ENCODE data around the gene FAM20A. TPM values are rescaled to one million over a fixed set of nuclear protein-coding genes. Genes with fewer than 3 reads are reported as not detected.
A peak's percentile ranks its signal among the peaks of the same experiment; 100 is the strongest.

The FAM20A gene
- total RNA-seq, 1 experiment from 2014 or later, result 0.11 TPM

DNA sequence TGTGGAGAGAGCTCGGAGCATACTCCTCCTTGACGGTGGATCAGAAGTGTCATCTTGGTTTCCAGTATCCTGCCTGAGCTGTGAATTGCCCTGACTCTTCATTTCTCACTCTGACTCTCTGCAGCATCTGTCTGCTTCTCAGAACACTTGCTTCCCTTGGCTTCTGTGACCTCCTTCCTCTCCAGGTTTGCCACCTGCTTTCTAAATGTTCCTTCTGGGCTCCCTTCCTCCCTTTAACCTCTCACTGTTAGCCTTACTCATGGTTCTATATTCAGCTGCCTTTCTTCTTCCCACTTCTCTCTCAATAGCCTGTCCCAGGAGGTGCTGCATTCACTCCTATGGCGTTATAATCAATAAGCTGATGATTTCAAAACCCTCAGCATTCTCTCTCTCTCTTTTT is 100.1 kb downstream of the FAM20A start:
- ATAC-seq, result no peak

DNA sequence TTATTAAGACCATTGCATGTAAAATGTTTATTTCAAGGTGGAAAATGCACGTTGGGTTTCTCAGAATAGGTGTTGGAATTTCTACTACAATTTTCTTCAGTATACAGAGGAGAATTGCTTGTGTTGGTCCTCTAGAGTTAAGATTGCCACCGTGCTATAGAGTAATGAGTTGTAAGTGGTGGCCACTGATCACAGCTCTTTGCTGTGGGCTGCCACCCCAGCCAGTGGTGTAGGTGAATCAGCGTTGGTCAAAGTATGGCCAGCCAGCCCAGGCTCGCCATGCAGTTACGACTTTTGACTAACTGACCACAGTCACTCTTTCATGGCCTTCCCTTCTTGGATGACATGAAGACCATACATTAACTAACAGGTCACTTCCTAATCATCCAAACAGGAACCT is 101.6 kb downstream of the FAM20A start:
- Histone ChIP-seq H3K27me3 (ENCODE audit: low read length) (no peaks in the 10 kb centered on the region), H3K4me1 (ENCODE audit: insufficient read depth, low read length) (no peaks in the 10 kb centered on the region), H3K9ac (ENCODE audit: low read length) (no peak overlapping the region), H3F3A (ENCODE audit: low read length, unreplicated experiment) (no peaks in the 10 kb centered on the region), H3K9me3 (ENCODE audit: low read length) (no peaks in the 10 kb centered on the region), H3K9me2 (replicated peaks; ENCODE audit: low read length) (no peaks in the 10 kb centered on the region), H3K36me3 (ENCODE audit: low read depth, low read length) (no peaks in the 10 kb centered on the region), H4K20me1 (ENCODE audit: low read length) (no peaks in the 10 kb centered on the region), H2AFZ (ENCODE audit: low read length) (no peak overlapping the region), H3K4me2 (ENCODE audit: low read length) (no peak overlapping the region), H3K79me2 (ENCODE audit: low read length) (no peaks in the 10 kb centered on the region), H3K4me3 (ENCODE audit: low read length) (no peak overlapping the region), H3K27ac (ENCODE audit: low read length) (no peak overlapping the region)
- ChIA-PET POLR2A (ENCODE audit: unreplicated experiment) (no interaction called here), CTCF (interaction anchor here (0.5 kb wide), 1 partner anchor 160 kb away, joined by 3 read pairs; no protein-coding TSS in a partner anchor)
- TF ChIP-seq EZH2phosphoT487 (IDR thresholded peaks at IDR 0.05; ENCODE audit: borderline replicate concordance, low read length), result no peak
- intact Hi-C loops (cut with micrococcal nuclease), result no loop called here
- no TSS peak for BruUV-seq (replicated peaks)
- peak; percentile 51 for ATAC-seq
- DNase-seq, result no peak

More for the DNA sequence above, 100.1 kb downstream of the FAM20A start:
- H3F3A ChIP-seq (ENCODE audit: low read length, unreplicated experiment), result no peaks in the 10 kb centered on the region
- H2AFZ ChIP-seq (ENCODE audit: low read length), result no peak overlapping the region
- TF ChIP-seq, protein P1, sequence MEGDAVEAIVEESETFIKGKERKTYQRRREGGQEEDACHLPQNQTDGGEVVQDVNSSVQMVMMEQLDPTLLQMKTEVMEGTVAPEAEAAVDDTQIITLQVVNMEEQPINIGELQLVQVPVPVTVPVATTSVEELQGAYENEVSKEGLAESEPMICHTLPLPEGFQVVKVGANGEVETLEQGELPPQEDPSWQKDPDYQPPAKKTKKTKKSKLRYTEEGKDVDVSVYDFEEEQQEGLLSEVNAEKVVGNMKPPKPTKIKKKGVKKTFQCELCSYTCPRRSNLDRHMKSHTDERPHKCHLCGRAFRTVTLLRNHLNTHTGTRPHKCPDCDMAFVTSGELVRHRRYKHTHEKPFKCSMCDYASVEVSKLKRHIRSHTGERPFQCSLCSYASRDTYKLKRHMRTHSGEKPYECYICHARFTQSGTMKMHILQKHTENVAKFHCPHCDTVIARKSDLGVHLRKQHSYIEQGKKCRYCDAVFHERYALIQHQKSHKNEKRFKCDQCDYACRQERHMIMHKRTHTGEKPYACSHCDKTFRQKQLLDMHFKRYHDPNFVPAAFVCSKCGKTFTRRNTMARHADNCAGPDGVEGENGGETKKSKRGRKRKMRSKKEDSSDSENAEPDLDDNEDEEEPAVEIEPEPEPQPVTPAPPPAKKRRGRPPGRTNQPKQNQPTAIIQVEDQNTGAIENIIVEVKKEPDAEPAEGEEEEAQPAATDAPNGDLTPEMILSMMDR (conservative IDR thresholded peaks at IDR 0.05; ENCODE audit: low read depth, low read length), result no peak
- TF ChIP-seq EZH2phosphoT487 (IDR thresholded peaks at IDR 0.05; ENCODE audit: borderline replicate concordance, low read length) (no peak), EZH2 (IDR thresholded peaks at IDR 0.05; ENCODE audit: low read length, unreplicated experiment) (no peak)
- no peak overlapping the region for H3K4me3 ChIP-seq (ENCODE audit: low read length)
- no peaks in the 10 kb centered on the region for H3K9me2 ChIP-seq (replicated peaks; ENCODE audit: low read length)
- H3K79me2 ChIP-seq (ENCODE audit: low read length), result no peaks in the 10 kb centered on the region
- no TSS peak for BruUV-seq (replicated peaks)
- ChIA-PET CTCF (no interaction called here), POLR2A (ENCODE audit: unreplicated experiment) (no interaction called here)
- H3K9ac ChIP-seq (ENCODE audit: low read length), result no peak overlapping the region
- intact Hi-C loops (cut with micrococcal nuclease), result no loop called here
- no peak overlapping the region for H3K27ac ChIP-seq (ENCODE audit: low read length)
- no peaks in the 10 kb centered on the region for H3K27me3 ChIP-seq (ENCODE audit: low read length)
- H3K4me2 ChIP-seq (ENCODE audit: low read length), result no peak overlapping the region
- DNase-seq, result no peak
- H3K36me3 ChIP-seq (ENCODE audit: low read depth, low read length), result no peaks in the 10 kb centered on the region
- no peaks in the 10 kb centered on the region for H4K20me1 ChIP-seq (ENCODE audit: low read length)
- H3K9me3 ChIP-seq (ENCODE audit: low read length), result no peaks in the 10 kb centered on the region
- no peaks in the 10 kb centered on the region for H3K4me1 ChIP-seq (ENCODE audit: insufficient read depth, low read length)

DNA sequence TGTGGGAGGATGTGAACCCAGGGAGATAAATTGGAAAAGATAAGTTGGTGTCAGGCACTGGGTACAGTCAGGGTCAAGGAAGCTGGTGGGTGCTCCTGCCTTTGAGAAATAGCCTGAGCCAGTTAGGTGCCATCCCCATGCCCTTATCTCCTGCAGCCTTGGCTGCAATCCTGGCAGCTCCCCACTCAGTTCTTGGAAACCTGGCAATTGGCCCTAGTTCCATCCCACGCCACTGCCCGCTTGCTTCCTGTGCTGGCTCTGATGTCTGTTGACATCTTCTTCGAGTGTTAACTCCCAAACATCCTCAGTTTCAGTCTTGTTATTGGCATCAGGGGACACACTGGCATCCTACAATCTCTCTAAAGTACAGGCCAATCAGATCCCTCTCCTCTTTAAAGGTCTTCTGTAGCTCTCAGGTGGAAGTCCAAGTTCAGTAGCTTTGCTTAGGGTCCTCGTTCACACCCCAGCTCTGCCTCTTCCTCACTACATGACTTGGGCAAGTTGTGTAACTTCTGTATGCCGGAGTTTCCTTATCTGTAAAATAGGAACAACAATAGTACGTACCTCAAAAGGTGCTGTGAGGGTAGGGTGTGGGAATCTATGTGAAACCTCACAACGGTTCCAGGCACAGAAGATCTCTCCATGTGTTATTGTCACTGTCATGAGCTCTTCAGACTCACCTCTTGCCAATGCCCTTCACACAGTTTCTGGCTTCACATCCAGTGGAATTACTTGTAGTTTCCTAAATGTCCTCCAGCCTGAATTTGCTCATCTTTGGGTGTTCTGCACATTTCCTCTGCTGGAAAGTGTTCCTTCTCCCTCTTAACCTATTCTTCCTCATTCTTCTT is 102.5 kb downstream of the FAM20A start:
- no peaks in the 10 kb centered on the region for H3K9me2 ChIP-seq (replicated peaks; ENCODE audit: low read length)
- intact Hi-C loops (cut with micrococcal nuclease), result no loop called here
- no peak overlapping the region for H3K4me2 ChIP-seq (ENCODE audit: low read length)
- H4K20me1 ChIP-seq (ENCODE audit: low read length), result no peaks in the 10 kb centered on the region
- H3K9me3 ChIP-seq (ENCODE audit: low read length), result no peaks in the 10 kb centered on the region
- CTCF ChIA-PET, result interaction anchor here (0.5 kb wide), 1 partner anchor 161 kb away, joined by 3 read pairs; no protein-coding TSS in a partner anchor
- H3K36me3 ChIP-seq (ENCODE audit: low read depth, low read length), result no peaks in the 10 kb centered on the region
- ATAC-seq (no peak), DNase-seq (no peak)
- no peaks in the 10 kb centered on the region for H3K79me2 ChIP-seq (ENCODE audit: low read length)
- H2AFZ ChIP-seq (ENCODE audit: low read length), result no peak overlapping the region
- POLR2A ChIA-PET (ENCODE audit: unreplicated experiment), result interaction anchor here (0.5 kb wide), 1 partner anchor 286 kb away, joined by 8 read pairs; no protein-coding TSS in a partner anchor
- no peaks in the 10 kb centered on the region for H3F3A ChIP-seq (ENCODE audit: low read length, unreplicated experiment)
- TF ChIP-seq, protein P1 (conservative IDR thresholded peaks at IDR 0.05; ENCODE audit: low read depth, low read length), result no peak
- TF ChIP-seq EZH2 (IDR thresholded peaks at IDR 0.05; ENCODE audit: low read length, unreplicated experiment) (no peak), EZH2phosphoT487 (IDR thresholded peaks at IDR 0.05; ENCODE audit: borderline replicate concordance, low read length) (no peak)
- no peaks in the 10 kb centered on the region for H3K27me3 ChIP-seq (ENCODE audit: low read length)
- H3K27ac ChIP-seq (ENCODE audit: low read length), result no peak overlapping the region
- BruUV-seq (replicated peaks), result no TSS peak
- H3K4me3 ChIP-seq (ENCODE audit: low read length), result no peak overlapping the region
- no peak overlapping the region for H3K9ac ChIP-seq (ENCODE audit: low read length)
- H3K4me1 ChIP-seq (ENCODE audit: insufficient read depth, low read length), result no peaks in the 10 kb centered on the region
